Ovary (tissue), 3 donors: ENCODE results near the gene MAP4.

Experiments
- CTCF ChIP-seq, 3 donors: fragments of 450-650 bp in 2 of 3; fragments of 200-600 bp in 1 of 3; IDR thresholded peaks; one replicate each; pipeline versions ENCODE4 v1.5.1 to v1.8.0; 2016 to 2022; ENCODE audit warnings: antibody characterized with exemption in 3 of 3, mild to moderate bottlenecking in 1 of 3
- EP300 ChIP-seq: sonication (generic); formaldehyde crosslinking; IDR thresholded peaks from one replicate; pipeline ENCODE4 v1.6.1; 2017; ENCODE audit warnings: antibody characterized with exemption
- donor health status: DM: no; HTN: no; CAD: no.

DNA sequence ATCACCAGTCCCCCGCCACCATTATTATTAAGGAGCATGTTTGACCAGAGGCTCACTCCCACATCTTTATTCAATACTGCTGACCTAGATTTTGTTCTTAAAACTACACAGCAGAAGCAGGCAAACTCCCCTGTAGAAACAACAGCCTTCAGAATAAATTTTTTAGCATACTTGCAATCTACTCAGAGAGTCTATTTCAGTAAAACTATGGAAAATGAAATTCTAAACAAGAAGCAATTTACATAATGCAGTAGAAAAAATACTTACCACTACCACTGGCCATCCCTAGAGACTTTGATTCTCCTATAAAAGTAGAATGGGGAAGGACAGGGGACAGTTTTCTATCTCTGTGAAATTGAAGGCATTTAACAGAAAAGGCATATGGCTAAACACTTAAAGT, 76.0 kb downstream of the MAP4 start:
- TF ChIP-seq EP300 (no peak), CTCF (IDR thresholded peaks at IDR 0.05) (no peak)
